ENCODE measurements around the gene DOCK6. TPM values are rescaled to one million over a fixed set of nuclear protein-coding genes. Genes with fewer than 3 reads are reported as not detected.

The DOCK6 gene
- total and polyA plus RNA-seq, 5 donors from 2014 or later, result 0.07 to 2.8 (median 0.59) TPM; not detected in 1

DNA sequence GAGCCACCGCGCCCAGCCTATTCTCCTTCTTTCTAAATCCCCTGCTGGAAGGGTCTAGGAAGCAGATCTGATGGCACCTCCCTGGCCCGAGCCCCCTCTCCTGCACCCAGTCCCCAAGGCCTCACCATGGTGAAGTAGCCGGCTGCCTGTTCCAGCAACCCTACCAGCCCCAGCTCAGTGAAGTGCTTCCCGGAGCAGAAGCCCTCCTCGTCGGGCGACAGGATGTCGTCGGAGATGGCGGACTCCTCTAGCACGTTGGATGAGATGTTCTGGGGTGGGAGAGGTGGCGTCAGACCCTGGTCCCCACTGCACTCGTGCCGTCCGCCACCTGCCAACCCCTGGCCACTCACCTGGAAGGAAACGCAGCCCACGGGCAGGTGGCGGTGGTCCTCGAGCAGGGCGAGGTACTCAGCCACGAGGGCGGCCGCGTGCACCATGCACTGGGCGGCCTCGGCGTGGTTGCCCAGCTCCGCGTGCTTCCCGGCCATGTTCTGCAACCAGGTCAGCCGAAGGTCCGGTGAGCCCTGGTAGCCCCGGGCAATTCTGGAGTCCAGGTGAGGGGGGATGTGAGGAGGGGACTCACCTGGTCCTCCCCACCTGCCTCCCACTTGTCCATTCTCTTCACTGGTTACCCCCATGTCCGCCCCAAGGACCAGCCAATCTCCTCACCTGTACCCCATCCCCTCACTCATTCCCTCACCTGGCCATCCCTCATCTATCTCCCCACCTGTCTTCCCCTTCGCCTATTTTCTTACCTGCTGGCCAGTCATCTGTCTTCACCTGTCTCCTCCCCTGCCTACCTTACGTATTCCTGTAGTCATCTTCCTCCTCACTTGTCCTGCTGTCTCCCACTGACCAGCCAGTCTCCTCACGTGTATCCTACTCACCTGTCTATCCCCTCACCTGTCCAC, 53.5 kb downstream of the DOCK6 start:
- Mint-ChIP-seq H3K9me3 (peaks cover 0 to 4% (median 0%) of the 10 kb centered on the region in 7 donors), H3K36me3 (no peaks in the 10 kb centered on the region), H3K4me3 (peak overlapping the region in 1 of 4 donors; percentile 51), H3K27ac (peak overlapping the region in 1 of 3 donors; percentile 31), H3K27me3 (no peaks in the 10 kb centered on the region), H3K4me1 (no peaks in the 10 kb centered on the region)
- Histone ChIP-seq H3K4me1 (ENCODE audit: control insufficient read depth, insufficient read depth, low read length, poor library complexity, severe bottlenecking) (no peaks in the 10 kb centered on the region), H3K36me3 (ENCODE audit: control insufficient read depth, insufficient read depth, low read length) (no peaks in the 10 kb centered on the region), H3K4me3 (ENCODE audit: low read depth, low read length) (no peak overlapping the region), H3K27me3 (ENCODE audit: control insufficient read depth, insufficient read depth, low read length) (no peaks in the 10 kb centered on the region), H3K9me3 (ENCODE audit: control insufficient read depth in 2 of 2, low read length in 2 of 2) (no peaks in the 10 kb centered on the region), H3K27ac (ENCODE audit: insufficient read depth, low read length, poor library complexity, severe bottlenecking) (no peak overlapping the region)
- DNase-seq (no peak), ATAC-seq (ENCODE audit: low read depth in 2 of 2) (no peak)

- Mint-ChIP-seq H3K27me3 (no peaks in the 10 kb centered on the region), H3K4me1 (no peaks in the 10 kb centered on the region), H3K4me3 (peak overlapping the region in 1 of 4 donors; percentile 87), H3K27ac (no peak overlapping the region), H3K36me3 (no peaks in the 10 kb centered on the region), H3K9me3 (peaks cover 0 to 2% (median 0%) of the 10 kb centered on the region in 7 donors)
- no peak for DNase-seq
- Histone ChIP-seq H3K4me1 (ENCODE audit: control insufficient read depth, insufficient read depth, low read length, poor library complexity, severe bottlenecking) (no peaks in the 10 kb centered on the region), H3K9me3 (ENCODE audit: control insufficient read depth in 2 of 2, low read length in 2 of 2) (no peaks in the 10 kb centered on the region), H3K4me3 (ENCODE audit: low read depth, low read length) (no peak overlapping the region), H3K27ac (ENCODE audit: insufficient read depth, low read length, poor library complexity, severe bottlenecking) (no peak overlapping the region), H3K36me3 (ENCODE audit: control insufficient read depth, insufficient read depth, low read length) (no peaks in the 10 kb centered on the region), H3K27me3 (ENCODE audit: control insufficient read depth, insufficient read depth, low read length) (no peaks in the 10 kb centered on the region)
- ATAC-seq (ENCODE audit: low read depth in 2 of 2), result no peak
Measured at GRCh38 chr19:11205939-11206570, 56.3 kb downstream of the DOCK6 start.

- Mint-ChIP-seq H3K4me3 (no peak overlapping the region), H3K9me3 (no peaks in the 10 kb centered on the region), H3K36me3 (no peaks in the 10 kb centered on the region), H3K27ac (no peak overlapping the region), H3K27me3 (no peaks in the 10 kb centered on the region), H3K4me1 (no peaks in the 10 kb centered on the region)
- no peaks in the 10 kb centered on the region for H3K9me3 ChIP-seq (ENCODE audit: control insufficient read depth in 2 of 2, low read length in 2 of 2)
- H3K27me3 ChIP-seq (ENCODE audit: control insufficient read depth, insufficient read depth, low read length), result no peaks in the 10 kb centered on the region
- no peak overlapping the region for H3K27ac ChIP-seq (ENCODE audit: insufficient read depth, low read length, poor library complexity, severe bottlenecking)
- no peaks in the 10 kb centered on the region for H3K4me1 ChIP-seq (ENCODE audit: control insufficient read depth, insufficient read depth, low read length, poor library complexity, severe bottlenecking)
- no peak overlapping the region for H3K4me3 ChIP-seq (ENCODE audit: low read depth, low read length)
- DNase-seq, result no peak
- no peaks in the 10 kb centered on the region for H3K36me3 ChIP-seq (ENCODE audit: control insufficient read depth, insufficient read depth, low read length)
- no peak for ATAC-seq (ENCODE audit: low read depth in 2 of 2)
Measured at GRCh38 chr19:11204943-11205349, 57.4 kb downstream of the DOCK6 start.

GRCh38 chr19:11204076-11204602, 58.2 kb downstream of the DOCK6 start:
- no peak overlapping the region for H3K27ac ChIP-seq (ENCODE audit: insufficient read depth, low read length, poor library complexity, severe bottlenecking)
- H3K4me3 Mint-ChIP-seq, result no peak overlapping the region
- DNase-seq (no peak), ATAC-seq (ENCODE audit: low read depth in 2 of 2) (no peak)
- H3K4me1 ChIP-seq (ENCODE audit: control insufficient read depth, insufficient read depth, low read length, poor library complexity, severe bottlenecking), result no peaks in the 10 kb centered on the region
- H3K9me3 ChIP-seq (ENCODE audit: control insufficient read depth in 2 of 2, low read length in 2 of 2), result no peaks in the 10 kb centered on the region
- no peak overlapping the region for H3K4me3 ChIP-seq (ENCODE audit: low read depth, low read length)
- peak overlapping the region in 1 of 3 donors; percentile 25 for H3K27ac Mint-ChIP-seq
- no peaks in the 10 kb centered on the region for H3K36me3 Mint-ChIP-seq
- no peaks in the 10 kb centered on the region for H3K9me3 Mint-ChIP-seq
- no peaks in the 10 kb centered on the region for H3K4me1 Mint-ChIP-seq
- H3K27me3 Mint-ChIP-seq, result no peaks in the 10 kb centered on the region
- no peaks in the 10 kb centered on the region for H3K27me3 ChIP-seq (ENCODE audit: control insufficient read depth, insufficient read depth, low read length)
- H3K36me3 ChIP-seq (ENCODE audit: control insufficient read depth, insufficient read depth, low read length), result no peaks in the 10 kb centered on the region

GRCh38 chr19:11203194-11204075, 58.9 kb downstream of the DOCK6 start:
- DNase-seq (peak in 1 of 3 donors; percentile 23), ATAC-seq (ENCODE audit: low read depth in 2 of 2) (peak; percentile 19 to 58)
- no peak overlapping the region for H3K4me3 Mint-ChIP-seq
- H3K36me3 ChIP-seq (ENCODE audit: control insufficient read depth, insufficient read depth, low read length), result no peaks in the 10 kb centered on the region
- H3K9me3 Mint-ChIP-seq, result no peaks in the 10 kb centered on the region
- H3K36me3 Mint-ChIP-seq, result no peaks in the 10 kb centered on the region
- peak overlapping the region in 1 of 3 donors; percentile 31 for H3K27ac Mint-ChIP-seq
- H3K4me1 Mint-ChIP-seq, result no peaks in the 10 kb centered on the region
- no peaks in the 10 kb centered on the region for H3K27me3 ChIP-seq (ENCODE audit: control insufficient read depth, insufficient read depth, low read length)
- H3K4me1 ChIP-seq (ENCODE audit: control insufficient read depth, insufficient read depth, low read length, poor library complexity, severe bottlenecking), result no peaks in the 10 kb centered on the region
- no peaks in the 10 kb centered on the region for H3K27me3 Mint-ChIP-seq
- no peaks in the 10 kb centered on the region for H3K9me3 ChIP-seq (ENCODE audit: control insufficient read depth in 2 of 2, low read length in 2 of 2)
- H3K27ac ChIP-seq (ENCODE audit: insufficient read depth, low read length, poor library complexity, severe bottlenecking), result no peak overlapping the region
- no peak overlapping the region for H3K4me3 ChIP-seq (ENCODE audit: low read depth, low read length)

DNA sequence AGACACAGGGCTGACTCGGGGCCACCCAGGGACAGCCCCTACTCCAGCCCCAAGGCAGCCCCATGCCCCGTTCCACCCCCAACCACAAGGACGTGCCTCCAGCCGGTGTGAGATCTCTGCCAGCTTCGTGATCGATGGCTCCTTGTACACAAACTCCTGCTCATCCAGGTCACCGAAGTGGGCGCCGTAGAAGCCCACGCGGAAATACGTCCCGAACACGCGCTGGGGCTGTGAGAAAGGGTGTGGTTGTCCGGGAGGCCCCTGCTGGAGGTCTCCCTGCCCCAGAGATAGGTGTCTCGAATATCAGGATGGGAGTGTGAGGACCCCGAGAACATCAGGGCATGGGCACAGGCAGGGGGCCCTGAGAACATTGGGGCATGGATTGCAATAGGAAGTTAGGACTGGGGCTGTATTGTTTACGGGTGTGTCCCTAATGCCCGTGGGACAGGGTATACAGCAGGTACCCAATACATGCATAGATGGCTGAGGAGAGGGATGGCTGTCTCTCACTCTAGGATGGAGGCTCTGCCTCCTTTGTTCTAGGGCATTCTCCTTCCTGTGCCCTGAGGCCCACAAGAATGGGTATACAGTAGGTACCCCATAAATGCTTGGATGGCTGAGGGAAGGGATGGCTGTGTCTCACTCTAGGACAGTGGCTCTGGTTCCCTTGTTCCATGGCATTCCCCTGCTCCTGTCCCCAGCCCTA, 59.7 kb downstream of the DOCK6 start:
- Mint-ChIP-seq H3K4me3 (no peak overlapping the region), H3K27me3 (no peaks in the 10 kb centered on the region)
- ATAC-seq (ENCODE audit: low read depth in 2 of 2), result no peak

DNA sequence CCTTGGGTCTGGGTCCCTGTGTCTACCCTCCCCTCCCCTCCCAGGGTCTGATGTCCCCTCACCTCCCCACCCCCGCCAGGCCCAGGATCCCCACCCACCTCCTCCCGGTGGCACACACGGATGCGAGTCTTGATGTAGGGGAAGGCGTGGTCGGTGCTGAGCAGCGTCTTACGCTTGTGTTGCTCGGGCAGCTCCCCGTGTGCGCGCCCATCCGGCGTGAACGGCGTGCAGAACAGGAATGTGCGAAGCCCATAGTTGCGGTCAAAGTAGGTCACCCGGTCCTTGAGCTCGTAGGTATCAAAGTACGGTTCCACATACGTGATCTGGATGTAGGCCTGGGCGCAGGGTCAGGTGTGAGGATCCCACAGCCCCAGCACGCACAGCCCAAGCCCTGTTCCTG, 60.5 kb downstream of the DOCK6 start:
- Mint-ChIP-seq H3K27ac (peak overlapping the region in 1 of 3 donors; percentile 43), H3K36me3 (no peaks in the 10 kb centered on the region), H3K27me3 (no peaks in the 10 kb centered on the region), H3K9me3 (no peaks in the 10 kb centered on the region), H3K4me3 (no peak overlapping the region), H3K4me1 (no peaks in the 10 kb centered on the region)
- no peak overlapping the region for H3K4me3 ChIP-seq (ENCODE audit: low read depth, low read length)
- H3K9me3 ChIP-seq (ENCODE audit: control insufficient read depth in 2 of 2, low read length in 2 of 2), result no peaks in the 10 kb centered on the region
- no peak overlapping the region for H3K27ac ChIP-seq (ENCODE audit: insufficient read depth, low read length, poor library complexity, severe bottlenecking)
- peaks cover 10% of the 10 kb centered on the region for H3K4me1 ChIP-seq (ENCODE audit: control insufficient read depth, insufficient read depth, low read length, poor library complexity, severe bottlenecking)
- no peak for ATAC-seq (ENCODE audit: low read depth in 2 of 2)
- H3K27me3 ChIP-seq (ENCODE audit: control insufficient read depth, insufficient read depth, low read length), result no peaks in the 10 kb centered on the region
- H3K36me3 ChIP-seq (ENCODE audit: control insufficient read depth, insufficient read depth, low read length), result no peaks in the 10 kb centered on the region
- DNase-seq, result no peak

More for the DNA sequence above, 59.7 kb downstream of the DOCK6 start:
- Histone ChIP-seq H3K4me1 (ENCODE audit: control insufficient read depth, insufficient read depth, low read length, poor library complexity, severe bottlenecking) (peaks cover 4% of the 10 kb centered on the region), H3K36me3 (ENCODE audit: control insufficient read depth, insufficient read depth, low read length) (no peaks in the 10 kb centered on the region), H3K27me3 (ENCODE audit: control insufficient read depth, insufficient read depth, low read length) (no peaks in the 10 kb centered on the region), H3K27ac (ENCODE audit: insufficient read depth, low read length, poor library complexity, severe bottlenecking) (no peak overlapping the region), H3K9me3 (ENCODE audit: control insufficient read depth in 2 of 2, low read length in 2 of 2) (no peaks in the 10 kb centered on the region), H3K4me3 (ENCODE audit: low read depth, low read length) (no peak overlapping the region)
- DNase-seq, result no peak
- no peaks in the 10 kb centered on the region for H3K36me3 Mint-ChIP-seq
- H3K4me1 Mint-ChIP-seq, result no peaks in the 10 kb centered on the region
- peak overlapping the region in 1 of 3 donors; percentile 36 for H3K27ac Mint-ChIP-seq
- H3K9me3 Mint-ChIP-seq, result no peaks in the 10 kb centered on the region
